HepG2 (cell line): ENCODE results near the gene MRPL58. TPM values are rescaled to one million over a fixed set of nuclear protein-coding genes. Genes with fewer than 3 reads are reported as not detected.

Experiments used
- ETV5 ChIP-seq: IDR thresholded peaks from 2 replicates; pipeline ENCODE4 v1.6.1; 2018; ENCODE audit warnings: missing biosample characterization, missing genetic modification reagents, inconsistent platforms, borderline replicate concordance
- FOXA1 ChIP-seq, 2 experiments: fragments of 450-650 bp in 1 of 2; sonication (generic) in 1 of 2; formaldehyde crosslinking in 1 of 2; IDR thresholded peaks; 2 replicates each; pipeline versions ENCODE4 v1.4.0 to v1.6.1; 2016 to 2020; ENCODE audit warnings: missing genetic modification reagents in 1 of 2
- FOXP1 ChIP-seq, 2 experiments: fragments of 450-650 bp in 1 of 2; IDR thresholded peaks; 2 replicates each; pipeline ENCODE4 v1.6.1; 2017 to 2018; ENCODE audit warnings: antibody characterized with exemption in 1 of 2
- HMG20A ChIP-seq: IDR thresholded peaks from 2 replicates; pipeline ENCODE4 v1.6.1; 2016; ENCODE audit warnings: borderline replicate concordance
- IRF2 ChIP-seq: IDR thresholded peaks from 2 replicates; pipeline ENCODE4 v1.6.1; 2018; ENCODE audit warnings: missing genetic modification reagents, missing compliant biosample characterization
- ISL2 ChIP-seq: sonication (generic); formaldehyde crosslinking; IDR thresholded peaks from 2 replicates; pipeline ENCODE4 v1.5.0; 2020; ENCODE audit warnings: missing genetic modification reagents
- JUN ChIP-seq: sonication (generic); formaldehyde crosslinking; IDR thresholded peaks from 2 replicates; pipeline ENCODE4 v1.4.0; 2020; ENCODE audit warnings: mild to moderate bottlenecking, missing genetic modification reagents
- JUNB ChIP-seq: sonication (generic); formaldehyde crosslinking; IDR thresholded peaks from 2 replicates; pipeline ENCODE4 v1.8.0; 2022; ENCODE audit warnings: missing genetic modification reagents, mild to moderate bottlenecking, borderline replicate concordance
- KAT2B ChIP-seq: fragments of 150-350 bp; IDR thresholded peaks from 2 replicates; pipeline ENCODE4 v1.6.1; 2014; ENCODE audit warnings: low read depth, low read length, borderline replicate concordance
- MAFF ChIP-seq: IDR thresholded peaks from 2 replicates; pipeline ENCODE4 v1.6.1; 2011; ENCODE audit warnings: low read depth, low read length, improper control_type of control experiment
- NFKB2 ChIP-seq: sonication (generic); formaldehyde crosslinking; IDR thresholded peaks from 2 replicates; pipeline ENCODE4 v1.4.0; 2020; ENCODE audit warnings: missing genetic modification reagents, borderline replicate concordance
- PCBP2 ChIP-seq: fragments of 200-400 bp; formaldehyde crosslinking; optimal IDR thresholded peaks from 2 replicates; pipeline ENCODE3; 2018; ENCODE audit warnings: low read length, low read depth; ENCODE audit not compliant: poor library complexity, severe bottlenecking
- PHF8 ChIP-seq: sonication (generic); formaldehyde crosslinking; IDR thresholded peaks from 2 replicates; pipeline ENCODE4 v1.5.0; 2020; ENCODE audit warnings: missing genetic modification reagents
- POLR2A ChIP-seq, 2 experiments: IDR thresholded peaks; 2 replicates each; pipeline ENCODE4 v1.6.1; 2011; ENCODE audit warnings: low read depth in 2 of 2, low read length in 2 of 2, mild to moderate bottlenecking in 1 of 2, moderate library complexity in 1 of 2; ENCODE audit not compliant: insufficient read depth in 1 of 2
- POLR2G ChIP-seq: fragments of 200-400 bp; formaldehyde crosslinking; IDR thresholded peaks from 2 replicates; pipeline ENCODE4 v1.6.1; 2018; ENCODE audit warnings: mild to moderate bottlenecking, low read depth, low read length, moderate library complexity
- SAP130 ChIP-seq: IDR thresholded peaks from 2 replicates; pipeline ENCODE4 v1.6.1; 2016; ENCODE audit warnings: low read depth
- SNRNP70 ChIP-seq: fragments of 200-400 bp; formaldehyde crosslinking; IDR thresholded peaks from 2 replicates; pipeline ENCODE4 v1.6.1; 2017; ENCODE audit warnings: mild to moderate bottlenecking, low read depth, low read length, moderate library complexity
- SP1 ChIP-seq, 2 experiments: fragments of 450-650 bp in 1 of 2; sonication (generic) in 1 of 2; formaldehyde crosslinking in 1 of 2; IDR thresholded peaks; 2 replicates each; pipeline versions ENCODE4 v1.4.0 to v1.6.1; 2016 to 2020; ENCODE audit warnings: missing genetic modification reagents in 1 of 2
- ZFP36L2 ChIP-seq: sonication (generic); formaldehyde crosslinking; IDR thresholded peaks from 2 replicates; pipeline ENCODE4 v1.4.0; 2020; ENCODE audit warnings: missing genetic modification reagents
- ZNF124 ChIP-seq: sonication (generic); formaldehyde crosslinking; IDR thresholded peaks from 2 replicates; pipeline ENCODE4 v1.4.0; 2020; ENCODE audit warnings: missing genetic modification reagents
- ZNF234 ChIP-seq: sonication (generic); formaldehyde crosslinking; conservative IDR thresholded peaks from 2 replicates; pipeline ENCODE4 v1.5.1; 2020; ENCODE audit warnings: mild to moderate bottlenecking, missing genetic modification reagents
- ZNF605 ChIP-seq: sonication (generic); formaldehyde crosslinking; IDR thresholded peaks from 2 replicates; pipeline ENCODE4 v1.8.0; 2022; ENCODE audit warnings: mild to moderate bottlenecking, missing genetic modification reagents
- ZNF782 ChIP-seq: sonication (generic); formaldehyde crosslinking; IDR thresholded peaks from 2 replicates; pipeline ENCODE4 v1.4.0; 2020; ENCODE audit warnings: missing genetic modification reagents, mild to moderate bottlenecking, borderline replicate concordance
- ZSCAN22 ChIP-seq: sonication (generic); formaldehyde crosslinking; IDR thresholded peaks from 2 replicates; pipeline ENCODE4 v1.4.0; 2020; ENCODE audit warnings: mild to moderate bottlenecking, missing genetic modification reagents
- polyA plus RNA-seq, 8 experiments: library from polyadenylated mRNA; depleted of rRNA in 3 of 8; stranded (reverse) in 7 of 8; unstranded in 1 of 8; fragments of >200 nt; fragmentation: Illumina TruSeq in 4 of 8; extraction: Trizol in 4 of 8; gene quantifications; 2 replicates each; pipeline versions ENCODE4 v1.2.1 to v1.2.3, GENCODE V29; 2011 to 2016; ENCODE audit warnings: low read depth in 4 of 8, missing spikeins in 1 of 8, mixed read lengths in 1 of 8; ENCODE audit not compliant: insufficient read depth in 1 of 8
- total RNA-seq, 5 experiments: library from RNA; depleted of rRNA; stranded (reverse); fragments of >200 nt; fragmentation: Illumina TruSeq; extraction: Trizol; gene quantifications; 2 replicates each; pipeline ENCODE4 v1.2.3, GENCODE V29; 2016; ENCODE audit warnings: low read depth in 1 of 5
- TF ChIP-seq, protein P1 (sequence below): sonication (generic); formaldehyde crosslinking; conservative IDR thresholded peaks from 2 replicates; pipeline ENCODE4 v1.4.0; 2020; ENCODE audit warnings: mild to moderate bottlenecking, missing genetic modification reagents, moderate library complexity
- TF ChIP-seq, protein P2 (sequence below): sonication (generic); formaldehyde crosslinking; IDR thresholded peaks from 2 replicates; pipeline ENCODE4 v1.4.0; 2020; ENCODE audit warnings: mild to moderate bottlenecking, missing genetic modification reagents

MRPL58 gene
- total and polyA plus RNA-seq, 2 of the 13 experiments (the other 11 are each of a cell fraction or from before 2014, with no cell fraction given): 44.9 to 68.9 TPM

DNA sequence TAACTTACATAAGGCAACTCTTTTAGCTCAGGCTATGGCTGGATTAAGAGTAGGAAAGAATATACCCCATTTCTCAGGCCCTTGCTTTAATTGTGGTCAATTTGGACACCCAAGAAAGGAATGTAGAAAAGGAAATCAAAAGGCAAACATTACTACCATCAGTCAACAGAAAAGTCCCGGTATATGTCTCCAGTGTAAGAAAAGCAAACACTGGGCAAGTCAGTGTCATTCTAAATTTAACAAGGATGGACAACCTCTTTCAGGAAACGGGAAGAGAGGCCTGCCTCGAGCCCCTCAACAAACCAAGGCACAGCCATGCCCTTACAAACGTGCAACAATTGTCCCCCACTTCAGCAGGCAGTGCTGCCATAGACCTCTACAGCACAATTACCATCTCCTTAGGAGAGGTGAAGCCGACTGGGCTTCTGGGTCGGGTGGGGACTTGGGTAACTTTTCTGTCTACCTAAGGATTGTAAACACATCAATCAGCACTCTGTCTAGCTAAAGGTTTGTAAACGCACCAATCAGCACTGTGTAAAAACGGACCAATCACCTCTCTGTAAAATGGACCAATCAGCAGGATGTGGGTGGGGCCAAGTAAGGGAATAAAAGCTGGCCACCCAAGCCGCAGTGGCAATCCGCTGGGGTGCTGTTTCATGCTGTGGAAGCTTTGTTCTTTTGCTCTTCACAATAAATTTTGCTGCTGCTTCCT lies 12.4 kb downstream of the MRPL58 start (continued):
- TF ChIP-seq ZNF234: no peak
- TF ChIP-seq POLR2G: peak; percentile 54; the same call in 1 of the 2 replicates
- TF ChIP-seq SNRNP70: no peak
- TF ChIP-seq NFKB2 (CRISPR knock-in tag): no peak
- TF ChIP-seq ETV5 (CRISPR knock-in tag): peak; percentile 35; the same call in 1 of the 2 replicates
- peak; percentile 40; the same call in 1 of the 2 replicates for TF ChIP-seq ZNF605 (CRISPR knock-in tag)
- TF ChIP-seq MAFF: peak; percentile 50
- peak; percentile 56 to 60; a peak in 2 of 4 replicates for TF ChIP-seq POLR2A (IDR thresholded peaks at IDR 0.05; ENCODE audit: insufficient read depth in 1 of 2, low read depth in 2 of 2, low read length in 2 of 2)
- TF ChIP-seq IRF2: no peak
- TF ChIP-seq ZFP36L2 (CRISPR knock-in tag): no peak
- TF ChIP-seq FOXP1 (IDR thresholded peaks at IDR 0.05): no peak
- TF ChIP-seq FOXP1 (CRISPR knock-in tag; IDR thresholded peaks at IDR 0.05): 0 out of 2 replicates have a peak, but pooled peaks have one; percentile 16
- no peak for TF ChIP-seq SP1 (IDR thresholded peaks at IDR 0.05)
- TF ChIP-seq SP1 (CRISPR knock-in tag; IDR thresholded peaks at IDR 0.05): peak; percentile 75
- no peak for TF ChIP-seq ZNF782
- no peak for TF ChIP-seq JUN
- no peak for TF ChIP-seq JUNB (CRISPR knock-in tag)
- TF ChIP-seq, protein P1, sequence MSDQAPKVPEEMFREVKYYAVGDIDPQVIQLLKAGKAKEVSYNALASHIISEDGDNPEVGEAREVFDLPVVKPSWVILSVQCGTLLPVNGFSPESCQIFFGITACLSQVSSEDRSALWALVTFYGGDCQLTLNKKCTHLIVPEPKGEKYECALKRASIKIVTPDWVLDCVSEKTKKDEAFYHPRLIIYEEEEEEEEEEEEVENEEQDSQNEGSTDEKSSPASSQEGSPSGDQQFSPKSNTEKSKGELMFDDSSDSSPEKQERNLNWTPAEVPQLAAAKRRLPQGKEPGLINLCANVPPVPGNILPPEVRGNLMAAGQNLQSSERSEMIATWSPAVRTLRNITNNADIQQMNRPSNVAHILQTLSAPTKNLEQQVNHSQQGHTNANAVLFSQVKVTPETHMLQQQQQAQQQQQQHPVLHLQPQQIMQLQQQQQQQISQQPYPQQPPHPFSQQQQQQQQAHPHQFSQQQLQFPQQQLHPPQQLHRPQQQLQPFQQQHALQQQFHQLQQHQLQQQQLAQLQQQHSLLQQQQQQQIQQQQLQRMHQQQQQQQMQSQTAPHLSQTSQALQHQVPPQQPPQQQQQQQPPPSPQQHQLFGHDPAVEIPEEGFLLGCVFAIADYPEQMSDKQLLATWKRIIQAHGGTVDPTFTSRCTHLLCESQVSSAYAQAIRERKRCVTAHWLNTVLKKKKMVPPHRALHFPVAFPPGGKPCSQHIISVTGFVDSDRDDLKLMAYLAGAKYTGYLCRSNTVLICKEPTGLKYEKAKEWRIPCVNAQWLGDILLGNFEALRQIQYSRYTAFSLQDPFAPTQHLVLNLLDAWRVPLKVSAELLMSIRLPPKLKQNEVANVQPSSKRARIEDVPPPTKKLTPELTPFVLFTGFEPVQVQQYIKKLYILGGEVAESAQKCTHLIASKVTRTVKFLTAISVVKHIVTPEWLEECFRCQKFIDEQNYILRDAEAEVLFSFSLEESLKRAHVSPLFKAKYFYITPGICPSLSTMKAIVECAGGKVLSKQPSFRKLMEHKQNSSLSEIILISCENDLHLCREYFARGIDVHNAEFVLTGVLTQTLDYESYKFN (CRISPR knock-in tag): peak; percentile 57
- TF ChIP-seq, protein P2, sequence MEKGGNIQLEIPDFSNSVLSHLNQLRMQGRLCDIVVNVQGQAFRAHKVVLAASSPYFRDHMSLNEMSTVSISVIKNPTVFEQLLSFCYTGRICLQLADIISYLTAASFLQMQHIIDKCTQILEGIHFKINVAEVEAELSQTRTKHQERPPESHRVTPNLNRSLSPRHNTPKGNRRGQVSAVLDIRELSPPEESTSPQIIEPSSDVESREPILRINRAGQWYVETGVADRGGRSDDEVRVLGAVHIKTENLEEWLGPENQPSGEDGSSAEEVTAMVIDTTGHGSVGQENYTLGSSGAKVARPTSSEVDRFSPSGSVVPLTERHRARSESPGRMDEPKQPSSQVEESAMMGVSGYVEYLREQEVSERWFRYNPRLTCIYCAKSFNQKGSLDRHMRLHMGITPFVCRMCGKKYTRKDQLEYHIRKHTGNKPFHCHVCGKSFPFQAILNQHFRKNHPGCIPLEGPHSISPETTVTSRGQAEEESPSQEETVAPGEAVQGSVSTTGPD (CRISPR knock-in tag): no peak
- 0 out of 2 replicates have a peak, but pooled peaks have one; percentile 19 for TF ChIP-seq ZSCAN22 (CRISPR knock-in tag)
- TF ChIP-seq FOXA1 (IDR thresholded peaks at IDR 0.05): no peak
- peak; percentile 31; the same call in 1 of the 2 replicates for TF ChIP-seq FOXA1 (CRISPR knock-in tag; IDR thresholded peaks at IDR 0.05)
- TF ChIP-seq ISL2 (CRISPR knock-in tag): no peak
- TF ChIP-seq PCBP2: no peak
- peak; percentile 31; the same call in 1 of the 2 replicates for TF ChIP-seq HMG20A (CRISPR knock-in tag)
- no peak for TF ChIP-seq KAT2B
- 0 out of 2 replicates have a peak, but pooled peaks have one; percentile 35 for TF ChIP-seq ZNF124 (CRISPR knock-in tag)
- peak; percentile 45 for TF ChIP-seq SAP130
- peak; percentile 30; the same call in 1 of the 2 replicates for TF ChIP-seq PHF8
